HepG2 (cell line): Measurements from ENCODE around the gene CNKSR3. TPM values are rescaled to one million over a fixed set of nuclear protein-coding genes. Genes with fewer than 3 reads are reported as not detected.
A peak's percentile ranks its signal among the peaks of the same experiment; 100 is the strongest.

ENCODE experiments used
- ATAC-seq: fragments of 200-7000 bp; cut with Tn5 transposase; 3 replicates; pipeline ENCODE4 v1.9.1; 2020; ENCODE audit warnings: mild to moderate bottlenecking, moderate library complexity
- BruUV-seq: library from RNA; stranded (reverse); fragments of 400-500 nt; replicated peaks from 2 replicates; lab custom pipeline; 2021; lab: Mats Ljungman, UMichigan
- CTCF ChIA-PET: fragments of 300-600 bp; formaldehyde crosslinking; extraction: SDS; loops from one replicate; lab custom pipeline; 2021; ENCODE audit warnings: low total read pairs, inconsistent platforms, low intra/inter-chr PET ratio; lab: Yijun Ruan, JAX
- POLR2A ChIA-PET: fragments of 350-600 bp; sonication (Branson Sonifier 250); formaldehyde crosslinking; loops from one replicate; lab custom pipeline; 2020; ENCODE audit warnings: antibody characterized with exemption, inconsistent platforms; lab: Yijun Ruan, JAX
- DNase-seq: peaks from one replicate; pipeline ENCODE4 v3.0.0-alpha.2; 2015; ENCODE audit warnings: low spot score
- FAIRE-seq: peaks from 3 replicates; lab custom pipeline; 2011; peaks lifted over from hg19 to GRCh38; lab: Jason Lieb, UNC
- H2AFZ ChIP-seq: one replicate; pipeline ENCODE4 v1.6.1; 2011; ENCODE audit warnings: low read length, inconsistent platforms
- H3K27ac ChIP-seq: fragments of 300-600 bp; 3 replicates; pipeline ENCODE4 v1.8.0; 2011; ENCODE audit warnings: mixed run types, mild to moderate bottlenecking, mixed read lengths, low read length, inconsistent platforms; ENCODE audit not compliant: insufficient read depth; ENCODE audit errors: extremely low read length
- H3K27me3 ChIP-seq, 2 experiments: fragments of 200-600 bp in 1 of 2; 2 replicates in 1 of 2; 3 replicates in 1 of 2; pipeline versions ENCODE4 v1.6.0 to v1.8.0; 2011; ENCODE audit warnings: low read length in 2 of 2, mild to moderate bottlenecking in 2 of 2, moderate library complexity in 2 of 2, inconsistent platforms in 1 of 2; ENCODE audit not compliant: insufficient read depth in 2 of 2, control insufficient read depth in 1 of 2
- H3K36me3 ChIP-seq, 2 experiments: fragments of 200-600 bp in 1 of 2; replicated peaks in 1 of 2; 2 replicates in 1 of 2; 3 replicates in 1 of 2; pipeline versions ENCODE4 v1.5.1 to v1.8.0; 2011; ENCODE audit warnings: low read length in 2 of 2, inconsistent platforms in 1 of 2; ENCODE audit not compliant: insufficient read depth in 2 of 2, control insufficient read depth in 1 of 2
- H3K4me1 ChIP-seq: 2 replicates; pipeline ENCODE4 v1.5.1; 2012; ENCODE audit warnings: low read length, inconsistent platforms; ENCODE audit not compliant: insufficient read depth
- H3K4me2 ChIP-seq: 2 replicates; pipeline ENCODE4 v1.6.0; 2011; ENCODE audit warnings: low read depth, low read length, inconsistent platforms
- H3K4me3 ChIP-seq, 3 experiments: fragments of 200-600 bp in 1 of 3; sonication (generic), shearing (Covaris generic) in 1 of 3; replicated peaks in 1 of 3; 2 replicates each; pipeline ENCODE4 v1.5.1; 2011 to 2016; ENCODE audit warnings: low read length in 3 of 3, inconsistent platforms in 2 of 3, low read depth in 2 of 3, mild to moderate bottlenecking in 2 of 3, control low read depth in 1 of 3, mixed read lengths in 1 of 3; ENCODE audit not compliant: insufficient read depth in 1 of 3
- H3K79me2 ChIP-seq: one replicate; pipeline ENCODE4 v1.6.1; 2011; ENCODE audit warnings: low read length, inconsistent platforms; ENCODE audit not compliant: insufficient read depth
- H3K9ac ChIP-seq: 2 replicates; pipeline ENCODE4 v1.6.0; 2011; ENCODE audit warnings: mild to moderate bottlenecking, low read depth, low read length, inconsistent platforms; ENCODE audit not compliant: insufficient read depth
- H3K9me3 ChIP-seq: 2 replicates; pipeline ENCODE4 v1.5.1; 2012; ENCODE audit warnings: mild to moderate bottlenecking, low read length
- H4K20me1 ChIP-seq: 2 replicates; pipeline ENCODE4 v1.6.0; 2011; ENCODE audit warnings: inconsistent platforms, mild to moderate bottlenecking, low read length, moderate library complexity; ENCODE audit not compliant: insufficient read depth
- ETV5 ChIP-seq: IDR thresholded peaks from 2 replicates; pipeline ENCODE4 v1.6.1; 2018; ENCODE audit warnings: missing biosample characterization, missing genetic modification reagents, inconsistent platforms, borderline replicate concordance
- FOSL2 ChIP-seq: sonication (generic); formaldehyde crosslinking; IDR thresholded peaks from 2 replicates; pipeline ENCODE4 v1.4.0; 2020; ENCODE audit warnings: missing genetic modification reagents
- MLXIP ChIP-seq: sonication (generic); formaldehyde crosslinking; IDR thresholded peaks from 2 replicates; pipeline ENCODE4 v1.9.0; 2021; ENCODE audit warnings: missing genetic modification reagents, borderline replicate concordance
- SIX1 ChIP-seq: sonication (generic); formaldehyde crosslinking; IDR thresholded peaks from 2 replicates; pipeline ENCODE4 v1.4.0; 2020; ENCODE audit warnings: missing genetic modification reagents, borderline replicate concordance
- SIX4 ChIP-seq: sonication (generic); formaldehyde crosslinking; IDR thresholded peaks from 2 replicates; pipeline ENCODE4 v1.4.0; 2020; ENCODE audit warnings: missing genetic modification reagents
- TP53 ChIP-seq: sonication (generic); formaldehyde crosslinking; conservative IDR thresholded peaks from 2 replicates; pipeline ENCODE4 v1.4.0; 2020; ENCODE audit warnings: missing genetic modification reagents
- XRCC5 ChIP-seq: fragments of 200-400 bp; formaldehyde crosslinking; optimal IDR thresholded peaks from 2 replicates; pipeline ENCODE3; 2017; ENCODE audit warnings: mild to moderate bottlenecking, low read length
- ZNF589 ChIP-seq: sonication (generic); formaldehyde crosslinking; conservative IDR thresholded peaks from 2 replicates; pipeline ENCODE4 v1.8.0; 2022; ENCODE audit warnings: mild to moderate bottlenecking, moderate library complexity, missing genetic modification reagents
- ZNF713 ChIP-seq: sonication (generic); formaldehyde crosslinking; IDR thresholded peaks from 2 replicates; pipeline ENCODE4 v1.4.0; 2020; ENCODE audit warnings: mild to moderate bottlenecking, missing genetic modification reagents
- ZNF776 ChIP-seq: sonication (generic); formaldehyde crosslinking; IDR thresholded peaks from 2 replicates; pipeline ENCODE4 v1.4.0; 2020; ENCODE audit warnings: mild to moderate bottlenecking, missing genetic modification reagents
- ZSCAN21 ChIP-seq: sonication (generic); formaldehyde crosslinking; IDR thresholded peaks from 2 replicates; pipeline ENCODE4 v1.8.0; 2022; ENCODE audit warnings: mild to moderate bottlenecking, missing genetic modification reagents, moderate library complexity, borderline replicate concordance
- ZSCAN30 ChIP-seq: sonication (generic); formaldehyde crosslinking; IDR thresholded peaks from 2 replicates; pipeline ENCODE4 v1.5.0; 2020; ENCODE audit warnings: mild to moderate bottlenecking, missing genetic modification reagents
- WGBS: methylation state at CpG from one replicate; pipeline ENCODE4 v1.1.6; 2017; ENCODE audit warnings: low lambda C conversion rate; 5-methylcytosine and 5-hydroxymethylcytosine counted together
- in situ Hi-C: cut with HindIII; loops from 2 replicates; pipeline ENCODE4 v1.10.0; 2017; ENCODE audit warnings: low pct_unique_long_range_greater_than_20kb; ENCODE audit not compliant: extremely low pct_ligation_motif_present
- intact Hi-C: fragments of 100-400 bp; cut with micrococcal nuclease; formaldehyde crosslinking; loops from one replicate; pipeline ENCODE4 v1.10.0; 2022; ENCODE audit not compliant: unreplicated experiment
- polyA plus RNA-seq, 8 experiments: library from polyadenylated mRNA; depleted of rRNA in 3 of 8; stranded (reverse) in 7 of 8; unstranded in 1 of 8; fragments of >200 nt; fragmentation: Illumina TruSeq in 4 of 8; extraction: Trizol in 4 of 8; gene quantifications; 2 replicates each; pipeline versions ENCODE4 v1.2.1 to v1.2.3, GENCODE V29; 2011 to 2016; ENCODE audit warnings: low read depth in 4 of 8, missing spikeins in 1 of 8, mixed read lengths in 1 of 8; ENCODE audit not compliant: insufficient read depth in 1 of 8
- total RNA-seq, 5 experiments: library from RNA; depleted of rRNA; stranded (reverse); fragments of >200 nt; fragmentation: Illumina TruSeq; extraction: Trizol; gene quantifications; 2 replicates each; pipeline ENCODE4 v1.2.3, GENCODE V29; 2016; ENCODE audit warnings: low read depth in 1 of 5
- TF ChIP-seq, protein P1 (sequence below), 2 experiments: fragments of 450-650 bp in 1 of 2; sonication (generic) in 1 of 2; formaldehyde crosslinking in 1 of 2; IDR thresholded peaks; 2 replicates each; pipeline versions ENCODE4 v1.6.1 to v1.8.0; 2016 to 2022; ENCODE audit warnings: antibody characterized with exemption in 1 of 2, mild to moderate bottlenecking in 1 of 2, missing genetic modification reagents in 1 of 2

CNKSR3 gene
- total and polyA plus RNA-seq, 2 of the 13 experiments (the other 11 are each of a cell fraction or from before 2014, with no cell fraction given) = 9.2 to 38.6 TPM

GRCh38 chr6:154410619-154411072, 99.8 kb downstream of the CNKSR3 start:
- TF ChIP-seq SIX4 (CRISPR knock-in tag) (peak; percentile 81), ZNF589 (no peak), ZNF713 (no peak), ZNF776 (no peak), ZSCAN21 (no peak), ETV5 (CRISPR knock-in tag) (no peak), TP53 (CRISPR knock-in tag) (no peak), XRCC5 (no peak), ZSCAN30 (CRISPR knock-in tag) (no peak), MLXIP (CRISPR knock-in tag) (no peak), SIX1 (CRISPR knock-in tag) (peak; percentile 76; the same call in 1 of the 2 replicates), FOSL2 (CRISPR knock-in tag) (0 out of 2 replicates have a peak, but pooled peaks have one; percentile 17)
- TF ChIP-seq, protein P1, sequence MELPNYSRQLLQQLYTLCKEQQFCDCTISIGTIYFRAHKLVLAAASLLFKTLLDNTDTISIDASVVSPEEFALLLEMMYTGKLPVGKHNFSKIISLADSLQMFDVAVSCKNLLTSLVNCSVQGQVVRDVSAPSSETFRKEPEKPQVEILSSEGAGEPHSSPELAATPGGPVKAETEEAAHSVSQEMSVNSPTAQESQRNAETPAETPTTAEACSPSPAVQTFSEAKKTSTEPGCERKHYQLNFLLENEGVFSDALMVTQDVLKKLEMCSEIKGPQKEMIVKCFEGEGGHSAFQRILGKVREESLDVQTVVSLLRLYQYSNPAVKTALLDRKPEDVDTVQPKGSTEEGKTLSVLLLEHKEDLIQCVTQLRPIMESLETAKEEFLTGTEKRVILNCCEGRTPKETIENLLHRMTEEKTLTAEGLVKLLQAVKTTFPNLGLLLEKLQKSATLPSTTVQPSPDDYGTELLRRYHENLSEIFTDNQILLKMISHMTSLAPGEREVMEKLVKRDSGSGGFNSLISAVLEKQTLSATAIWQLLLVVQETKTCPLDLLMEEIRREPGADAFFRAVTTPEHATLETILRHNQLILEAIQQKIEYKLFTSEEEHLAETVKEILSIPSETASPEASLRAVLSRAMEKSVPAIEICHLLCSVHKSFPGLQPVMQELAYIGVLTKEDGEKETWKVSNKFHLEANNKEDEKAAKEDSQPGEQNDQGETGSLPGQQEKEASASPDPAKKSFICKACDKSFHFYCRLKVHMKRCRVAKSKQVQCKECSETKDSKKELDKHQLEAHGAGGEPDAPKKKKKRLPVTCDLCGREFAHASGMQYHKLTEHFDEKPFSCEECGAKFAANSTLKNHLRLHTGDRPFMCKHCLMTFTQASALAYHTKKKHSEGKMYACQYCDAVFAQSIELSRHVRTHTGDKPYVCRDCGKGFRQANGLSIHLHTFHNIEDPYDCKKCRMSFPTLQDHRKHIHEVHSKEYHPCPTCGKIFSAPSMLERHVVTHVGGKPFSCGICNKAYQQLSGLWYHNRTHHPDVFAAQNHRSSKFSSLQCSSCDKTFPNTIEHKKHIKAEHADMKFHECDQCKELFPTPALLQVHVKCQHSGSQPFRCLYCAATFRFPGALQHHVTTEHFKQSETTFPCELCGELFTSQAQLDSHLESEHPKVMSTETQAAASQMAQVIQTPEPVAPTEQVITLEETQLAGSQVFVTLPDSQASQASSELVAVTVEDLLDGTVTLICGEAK (IDR thresholded peaks at IDR 0.05) = no peak
- TF ChIP-seq, protein P1 (CRISPR knock-in tag; IDR thresholded peaks at IDR 0.05) = no peak
- no peak overlapping the region for H3K4me2 ChIP-seq
- no peaks in the 10 kb centered on the region for H3K9me3 ChIP-seq
- H3K9ac ChIP-seq = no peak overlapping the region
- H2AFZ ChIP-seq = no peak overlapping the region
- H3K4me1 ChIP-seq = peaks cover 33% of the 10 kb centered on the region
- in situ Hi-C loops (no loop called here), intact Hi-C loops (no loop called here)
- H3K27me3 ChIP-seq = no peaks in the 10 kb centered on the region
- FAIRE-seq (no peak), ATAC-seq (no peak), DNase-seq (peak; percentile 48)
- peaks cover 32 to 82% of the 10 kb centered on the region in 2 experiments for H3K36me3 ChIP-seq
- ChIA-PET CTCF (no interaction called here), POLR2A (no interaction called here)
- no peaks in the 10 kb centered on the region for H4K20me1 ChIP-seq
- BruUV-seq = no TSS peak
- 90% methylated on average over 8 of the region's 8 CpGs for WGBS
- no peaks in the 10 kb centered on the region for H3K79me2 ChIP-seq
- no peak overlapping the region for H3K27ac ChIP-seq
- H3K4me3 ChIP-seq = no peak overlapping the region
